NCI-H748 (cell line): ENCODE data around the gene PDHX.

Experiments used
- DNase-seq: peaks from one replicate; lab custom pipeline; 2025; ENCODE audit not compliant: unreplicated experiment; lab: John Stamatoyannopoulos, UW

Gene PDHX

DNA sequence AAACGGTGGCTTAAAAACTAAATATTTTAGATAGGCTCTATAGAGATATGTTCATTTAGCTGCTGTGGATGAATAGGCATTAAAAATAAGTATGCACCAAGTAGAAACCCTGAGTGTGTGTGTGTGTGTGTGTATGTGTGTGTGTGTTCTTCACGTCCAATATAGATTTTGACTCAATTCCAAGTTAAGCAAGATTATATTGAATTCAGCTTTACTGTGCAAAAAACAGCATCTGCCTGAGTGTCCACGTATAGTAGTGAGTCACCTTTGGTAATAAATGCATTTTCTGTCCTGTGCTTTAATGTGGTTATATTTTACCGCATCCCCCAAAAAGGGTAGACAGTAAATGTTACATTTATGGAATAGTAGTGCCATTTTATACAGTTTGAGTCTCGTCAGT, 71.2 kb downstream of the PDHX start:
- DNase-seq, result no peak

DNA sequence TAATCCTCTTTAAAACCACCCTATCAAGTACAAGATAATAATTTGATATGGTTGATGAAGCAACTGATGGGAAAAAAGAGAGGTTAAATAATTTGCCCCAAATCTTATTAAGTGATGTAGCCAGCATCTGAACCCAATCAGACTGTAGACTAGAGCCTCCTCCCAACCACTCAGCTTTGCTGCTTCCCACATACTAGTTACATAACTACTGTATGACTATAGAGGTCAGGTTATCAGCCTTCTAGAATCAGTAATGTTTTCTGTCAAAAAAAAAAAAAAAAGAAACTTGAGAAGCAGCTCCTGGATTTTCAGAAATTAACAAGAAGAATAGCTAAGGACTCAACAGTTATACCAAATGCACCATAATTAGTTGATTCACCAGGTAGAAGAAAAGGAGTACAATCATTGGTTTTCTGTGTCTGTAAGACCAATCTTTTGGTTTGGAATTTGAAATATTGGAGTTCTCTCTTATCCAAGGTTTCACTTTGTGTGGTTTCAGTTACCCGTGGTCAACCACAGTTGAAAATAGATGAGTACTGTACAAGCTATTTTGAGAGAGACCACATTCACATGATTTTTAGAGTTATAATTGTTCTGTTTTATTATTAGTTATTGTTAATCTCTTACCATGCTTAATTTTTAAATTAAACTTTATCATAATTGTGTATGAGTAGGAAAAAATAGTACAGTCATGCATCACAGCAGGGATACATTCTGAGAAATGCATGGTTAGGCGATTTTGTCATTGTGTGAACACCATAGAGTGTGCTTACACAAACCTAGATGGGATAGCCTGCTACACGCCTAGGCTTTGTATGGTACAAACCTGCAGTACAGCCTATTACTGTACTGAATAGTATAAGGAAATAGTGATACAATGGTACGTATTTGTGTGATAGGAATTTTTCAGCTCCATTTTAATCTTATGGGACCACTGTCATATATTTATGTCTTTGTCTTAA, 72.2 kb downstream of the PDHX start:
- no peak for DNase-seq

- no peak for DNase-seq
These were observed 74.5 kb downstream of the PDHX start for GRCh38 chr11:34990916-34991315.

GRCh38 chr11:34994854-34995253, 78.4 kb downstream of the PDHX start:
- DNase-seq, result no peak

GRCh38 chr11:34996958-34997357, 80.5 kb downstream of the PDHX start:
- no peak for DNase-seq

DNA sequence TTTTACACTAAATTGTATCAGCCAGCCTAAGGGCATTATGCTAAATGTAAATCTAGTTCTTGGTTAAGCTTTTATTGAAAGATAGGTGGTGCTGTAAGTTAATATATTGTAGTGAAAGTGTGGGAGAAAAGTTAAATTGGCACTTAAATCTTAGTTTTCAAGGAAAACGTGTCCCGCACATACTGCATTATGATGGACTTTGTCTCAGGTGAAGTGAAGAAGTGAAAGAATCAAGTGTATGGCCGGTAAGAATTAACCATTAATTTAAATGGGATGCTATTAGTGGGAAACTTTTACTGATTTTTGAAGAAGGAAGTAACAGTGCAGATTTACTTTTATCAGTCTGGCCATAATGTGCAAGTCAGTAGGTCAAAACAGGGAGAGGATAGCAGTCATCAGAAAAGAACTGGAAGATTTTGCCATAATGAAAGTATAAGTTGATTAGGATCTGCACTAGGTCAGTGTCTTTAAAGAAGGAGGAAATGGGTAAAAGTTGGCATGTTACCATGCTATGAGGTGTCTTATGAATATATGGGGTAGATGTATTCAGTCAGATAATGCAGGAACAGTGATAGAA, 81.6 kb downstream of the PDHX start:
- peak; percentile 6 for DNase-seq

GRCh38 chr11:34999453-34999852, 83.0 kb downstream of the PDHX start:
- DNase-seq, result no peak

GRCh38 chr11:35003186-35003585, 86.8 kb downstream of the PDHX start:
- no peak for DNase-seq

GRCh38 chr11:35003658-35004057, 87.2 kb downstream of the PDHX start:
- DNase-seq, result no peak

- DNase-seq, result peak; percentile 21
These were observed 88.8 kb downstream of the PDHX start for GRCh38 chr11:35005141-35005780.

GRCh38 chr11:35006389-35007128, 90.1 kb downstream of the PDHX start:
- no peak for DNase-seq

GRCh38 chr11:35007277-35007676, 90.9 kb downstream of the PDHX start:
- DNase-seq, result no peak

DNA sequence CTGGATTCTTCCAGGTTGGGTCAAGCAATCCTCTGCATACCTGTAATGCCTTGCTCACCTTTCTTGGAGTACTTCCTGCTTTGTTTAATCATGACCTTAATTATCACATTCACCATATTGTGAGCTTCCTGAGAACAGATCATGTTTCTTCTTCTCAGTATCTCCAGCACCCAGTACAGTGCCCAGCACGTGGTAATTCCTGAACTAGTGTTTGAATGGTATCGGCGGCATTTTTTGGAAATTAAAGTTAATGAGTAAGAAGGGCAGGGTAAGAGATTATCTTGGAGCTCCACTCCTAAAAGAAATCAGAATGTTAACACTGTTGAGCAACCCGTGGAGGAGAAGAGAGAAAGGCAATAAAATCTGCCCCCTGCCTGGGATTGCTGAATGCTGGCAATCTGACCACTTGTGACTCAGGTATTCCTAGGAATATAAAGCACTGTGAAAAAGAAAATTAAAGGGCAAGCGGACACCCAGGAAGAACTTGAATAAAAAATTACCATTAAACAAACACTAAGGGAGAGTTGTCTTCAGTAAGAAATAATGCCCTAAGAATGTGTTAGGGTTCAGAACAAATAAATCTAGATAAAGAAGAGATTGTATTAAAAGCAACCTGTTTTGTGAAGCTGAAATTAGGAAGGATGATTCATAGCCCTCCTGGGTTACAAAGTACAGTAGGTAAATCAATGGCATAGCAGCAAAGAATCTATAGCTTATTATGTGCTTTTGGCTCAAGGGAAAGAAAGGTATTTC, 92.9 kb downstream of the PDHX start:
- peak; percentile 58 for DNase-seq

DNA sequence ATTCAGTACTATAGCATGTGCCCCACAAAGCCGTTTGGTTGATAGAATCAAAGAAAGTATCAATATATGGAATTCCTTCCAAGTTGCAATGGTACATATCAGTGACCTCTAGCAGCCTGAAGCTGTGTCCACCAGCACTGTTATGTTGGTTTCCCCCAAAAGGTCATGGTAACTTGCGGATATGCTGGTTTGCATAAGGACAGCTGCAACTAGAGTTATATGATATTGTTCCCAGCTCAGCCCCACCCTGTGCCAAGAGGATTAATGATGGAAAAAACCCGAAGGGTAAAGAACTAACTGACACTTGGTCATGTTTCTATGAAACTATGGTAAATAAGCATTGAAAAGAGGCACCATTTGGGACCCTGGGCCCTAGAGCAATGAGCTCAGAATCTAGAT, 93.5 kb downstream of the PDHX start:
- peak; percentile 47 for DNase-seq

- DNase-seq, result no peak
These were observed 94.2 kb downstream of the PDHX start for GRCh38 chr11:35010654-35011053.

- DNase-seq, result no peak
These were observed 95.0 kb downstream of the PDHX start for GRCh38 chr11:35011389-35011788.

GRCh38 chr11:35011944-35012343, 95.5 kb downstream of the PDHX start:
- no peak for DNase-seq

DNA sequence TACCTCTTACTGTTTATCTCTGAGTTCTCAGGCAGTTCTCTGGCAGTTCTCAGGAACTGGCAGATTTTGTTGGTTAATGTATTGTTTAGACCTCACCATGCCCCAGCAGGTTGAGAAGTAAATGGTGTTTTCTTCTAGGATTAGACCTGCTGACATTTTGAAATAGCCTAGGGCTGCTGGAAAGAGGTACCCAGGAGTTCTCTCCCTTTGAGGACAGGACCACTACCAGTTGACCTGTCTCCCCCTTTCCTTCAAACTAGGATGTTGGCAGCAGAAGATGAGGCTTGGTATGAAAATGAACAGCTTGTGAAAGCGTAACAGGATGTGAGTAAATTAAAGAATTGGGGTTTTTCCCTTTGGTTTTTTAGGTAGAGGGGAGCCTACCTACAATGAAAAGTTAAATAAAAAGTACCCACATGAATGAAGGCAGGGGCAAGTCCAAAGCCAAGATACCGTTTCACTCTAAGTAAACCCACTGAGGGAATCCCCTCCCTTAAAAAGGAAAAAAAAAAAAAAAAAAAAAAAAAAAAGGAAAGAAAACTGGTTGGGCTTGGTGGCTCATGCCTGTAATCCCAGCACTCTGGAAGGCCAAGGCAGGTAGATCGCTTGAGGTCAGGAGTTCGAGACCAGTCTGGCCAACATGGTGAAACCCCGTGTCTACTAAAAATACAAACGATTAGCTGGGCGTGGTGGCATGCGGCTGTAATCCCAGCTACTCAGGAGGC, 96.2 kb downstream of the PDHX start:
- DNase-seq, result no peak

GRCh38 chr11:35013514-35014233, 97.3 kb downstream of the PDHX start:
- no peak for DNase-seq
